H9 (cell line): ENCODE results near the gene SLC2A1. TPM values are rescaled to one million over a fixed set of nuclear protein-coding genes. Genes with fewer than 3 reads are reported as not detected.

ENCODE experiments used
- DNase-seq: peaks from one replicate; pipeline ENCODE4 v3.0.0-alpha.2; 2017
- H2AFZ ChIP-seq: one replicate; pipeline ENCODE4 v1.6.1; 2013; ENCODE audit warnings: mild to moderate bottlenecking, low read length, control low read depth, moderate library complexity
- H2AK5ac ChIP-seq: 2 replicates; pipeline ENCODE4 v1.6.1; 2013; ENCODE audit warnings: low read length, control low read depth, mixed read lengths; ENCODE audit not compliant: insufficient read length
- H2BK120ac ChIP-seq: one replicate; pipeline ENCODE4 v1.6.1; 2013; ENCODE audit warnings: low read depth, mild to moderate bottlenecking, low read length, control low read depth, inconsistent platforms; ENCODE audit not compliant: poor library complexity, severe bottlenecking
- H2BK12ac ChIP-seq: 2 replicates; pipeline ENCODE4 v1.6.1; 2013; ENCODE audit warnings: low read length, control low read depth, mixed read lengths, low read depth; ENCODE audit not compliant: insufficient read length
- H2BK15ac ChIP-seq: 2 replicates; pipeline ENCODE4 v1.6.1; 2013; ENCODE audit warnings: low read depth, low read length, control low read depth
- H2BK20ac ChIP-seq: one replicate; pipeline ENCODE4 v1.6.1; 2013; ENCODE audit warnings: low read depth, mild to moderate bottlenecking, low read length, control low read depth, inconsistent platforms; ENCODE audit not compliant: poor library complexity, severe bottlenecking
- H2BK5ac ChIP-seq: 2 replicates; pipeline ENCODE4 v1.6.1; 2013; ENCODE audit warnings: low read length, control low read depth, mixed read lengths; ENCODE audit not compliant: insufficient read length
- H3K14ac ChIP-seq: 2 replicates; pipeline ENCODE4 v1.6.1; 2013; ENCODE audit warnings: low read length, control low read depth; ENCODE audit not compliant: insufficient read depth
- H3K18ac ChIP-seq: 2 replicates; pipeline ENCODE4 v1.6.1; 2013; ENCODE audit warnings: low read depth, mild to moderate bottlenecking, mixed read lengths, low read length, control low read depth; ENCODE audit not compliant: insufficient read length
- H3K23ac ChIP-seq: 2 replicates; pipeline ENCODE4 v1.6.1; 2013; ENCODE audit warnings: low read length, control low read depth, mixed read lengths, low read depth; ENCODE audit not compliant: insufficient read length
- H3K23me2 ChIP-seq: 2 replicates; pipeline ENCODE4 v1.6.1; 2013; ENCODE audit warnings: low read depth, mild to moderate bottlenecking, mixed read lengths, low read length, control low read depth; ENCODE audit not compliant: insufficient read length, poor library complexity, severe bottlenecking
- H3K27ac ChIP-seq: 2 replicates; pipeline ENCODE4 v1.5.1; 2013; ENCODE audit warnings: low read length, control low read depth, mixed read lengths, low read depth; ENCODE audit not compliant: insufficient read length
- H3K27me3 ChIP-seq: 2 replicates; pipeline ENCODE4 v1.6.1; 2013; ENCODE audit warnings: low read length, control low read depth, inconsistent platforms; ENCODE audit not compliant: insufficient read depth
- H3K4ac ChIP-seq: 2 replicates; pipeline ENCODE4 v1.6.1; 2013; ENCODE audit warnings: low read depth, mild to moderate bottlenecking, control low read depth, inconsistent platforms, low read length, moderate library complexity
- H3K4me1 ChIP-seq: 2 replicates; pipeline ENCODE4 v1.6.1; 2013; ENCODE audit warnings: low read length, control low read depth, inconsistent platforms; ENCODE audit not compliant: insufficient read depth
- H3K4me2 ChIP-seq: 2 replicates; pipeline ENCODE4 v1.6.1; 2013; ENCODE audit warnings: low read length, control low read depth, mixed read lengths; ENCODE audit not compliant: insufficient read length, insufficient read depth
- H3K56ac ChIP-seq: 2 replicates; pipeline ENCODE4 v1.6.1; 2013; ENCODE audit warnings: low read depth, mild to moderate bottlenecking, mixed read lengths, low read length, control low read depth; ENCODE audit not compliant: insufficient read length
- H3K79me1 ChIP-seq: 2 replicates; pipeline ENCODE4 v1.6.1; 2013; ENCODE audit warnings: low read depth, mild to moderate bottlenecking, moderate library complexity, low read length, control low read depth, inconsistent platforms; ENCODE audit not compliant: insufficient read depth, poor library complexity, severe bottlenecking
- H3K79me2 ChIP-seq: 2 replicates; pipeline ENCODE4 v1.6.1; 2013; ENCODE audit warnings: low read length, control low read depth, inconsistent platforms; ENCODE audit not compliant: insufficient read depth
- H3K9ac ChIP-seq: 2 replicates; pipeline ENCODE4 v1.6.1; 2013; ENCODE audit warnings: low read length, control low read depth, mixed read lengths; ENCODE audit not compliant: insufficient read length; ENCODE audit errors: extremely low read depth
- H3K9me3 ChIP-seq: one replicate; pipeline ENCODE4 v1.6.1; 2013; ENCODE audit warnings: low read depth, low read length, inconsistent platforms; ENCODE audit not compliant: control insufficient read depth
- H3T11ph ChIP-seq: one replicate; pipeline ENCODE4 v1.6.1; 2013; ENCODE audit warnings: mild to moderate bottlenecking, low read length, control low read depth, inconsistent platforms
- H4K20me1 ChIP-seq: one replicate; pipeline ENCODE4 v1.6.1; 2013; ENCODE audit not compliant: control insufficient read depth, insufficient read length, insufficient read depth
- H4K5ac ChIP-seq: 2 replicates; pipeline ENCODE4 v1.6.1; 2013; ENCODE audit warnings: low read depth, mild to moderate bottlenecking, mixed read lengths, low read length, control low read depth; ENCODE audit not compliant: insufficient read length
- H4K8ac ChIP-seq: replicated peaks from 2 replicates; pipeline ENCODE4 v1.6.1; 2013; ENCODE audit warnings: low read length, control low read depth, mixed read lengths, low read depth; ENCODE audit not compliant: insufficient read length
- H4K91ac ChIP-seq: 2 replicates; pipeline ENCODE4 v1.6.1; 2013; ENCODE audit warnings: low read depth, mild to moderate bottlenecking, moderate library complexity, mixed read lengths, low read length, control low read depth; ENCODE audit not compliant: insufficient read length
- H3K27ac Mint-ChIP-seq, 3 experiments: 2 replicates in 2 of 3; 3 replicates in 1 of 3; pipeline ENCODE4 v1.8.0; 2020 to 2021; ENCODE audit warnings: mixed read lengths in 3 of 3, mild to moderate bottlenecking in 1 of 3, moderate library complexity in 1 of 3
- H3K27me3 Mint-ChIP-seq: 2 replicates; pipeline ENCODE4 v1.8.0; 2021; ENCODE audit warnings: low read depth, mild to moderate bottlenecking, moderate library complexity, mixed read lengths
- H3K36me3 Mint-ChIP-seq, 3 experiments: 2 replicates in 2 of 3; 3 replicates in 1 of 3; pipeline ENCODE4 v1.8.0; 2020 to 2021; ENCODE audit warnings: low read depth in 3 of 3, mixed read lengths in 3 of 3; ENCODE audit not compliant: insufficient read depth in 1 of 3
- H3K4me1 Mint-ChIP-seq, 2 experiments: 2 replicates each; pipeline ENCODE4 v1.8.0; 2020; ENCODE audit warnings: mixed read lengths in 2 of 2
- H3K4me3 Mint-ChIP-seq, 2 experiments: 2 replicates in 1 of 2; 3 replicates in 1 of 2; pipeline ENCODE4 v1.8.0; 2020 to 2021; ENCODE audit warnings: mild to moderate bottlenecking in 2 of 2, mixed read lengths in 2 of 2, moderate library complexity in 1 of 2
- H3K9me3 Mint-ChIP-seq, 2 experiments: 2 replicates in 1 of 2; 3 replicates in 1 of 2; pipeline ENCODE4 v1.8.0; 2020; ENCODE audit warnings: mild to moderate bottlenecking in 2 of 2, mixed read lengths in 2 of 2, moderate library complexity in 1 of 2
- CTCF ChIP-seq: fragments of 200-600 bp; sonication (generic); conservative IDR thresholded peaks from 3 replicates; pipeline ENCODE4 v1.8.0; 2021; ENCODE audit warnings: antibody characterized with exemption, mild to moderate bottlenecking
- WGBS: extraction: QIAGEN DNeasy Blood & Tissue Kit; methylation state at CpG from one replicate; pipeline ENCODE4 v1.1.7; 2013; ENCODE audit warnings: missing lambda C conversion rate, low lambda C conversion rate, mixed read lengths; ENCODE audit not compliant: insufficient read length; ENCODE audit errors: extremely low coverage; 5-methylcytosine and 5-hydroxymethylcytosine counted together
- total RNA-seq: library from RNA; stranded (reverse); gene quantifications from 2 replicates; pipeline ENCODE4 v1.2.1, GENCODE V29; 2021

Gene SLC2A1
- total RNA-seq, 1 experiment from 2014 or later = 186 TPM

- Histone ChIP-seq H3K9me3 (no peaks in the 10 kb centered on the region), H3K27me3 (no peaks in the 10 kb centered on the region), H3K14ac (no peak overlapping the region), H2BK5ac (no peak overlapping the region), H3K4me1 (peaks cover 11% of the 10 kb centered on the region; the same call in 1 of the 2 replicates), H3T11ph (no peak overlapping the region), H3K4me2 (no peak overlapping the region), H3K56ac (no peak overlapping the region), H2BK12ac (no peak overlapping the region), H3K18ac (no peak overlapping the region), H3K23me2 (no peaks in the 10 kb centered on the region), H4K8ac (no peak overlapping the region), H3K27ac (no peak overlapping the region), H3K9ac (no peak overlapping the region), H2BK15ac (no peak overlapping the region), H4K20me1 (no peaks in the 10 kb centered on the region), H2AK5ac (no peak overlapping the region), H2BK20ac (no peak overlapping the region), H2BK120ac (no peak overlapping the region), H3K79me2 (no peaks in the 10 kb centered on the region), H3K79me1 (no peaks in the 10 kb centered on the region), H4K91ac (no peak overlapping the region), H4K5ac (no peak overlapping the region), H3K23ac (no peak overlapping the region), H3K4ac (no peak overlapping the region), H2AFZ (no peak overlapping the region)
- no peaks in the 10 kb centered on the region for H3K9me3 Mint-ChIP-seq
- WGBS = no CpG with 5 or more reads among the region's 6 CpGs
- peaks cover 18 to 24% of the 10 kb centered on the region in 2 experiments for H3K4me1 Mint-ChIP-seq
- TF ChIP-seq CTCF = no peak
- peaks cover 25 to 39% (median 38%) of the 10 kb centered on the region in 3 experiments for H3K36me3 Mint-ChIP-seq
- H3K27me3 Mint-ChIP-seq = no peaks in the 10 kb centered on the region
- H3K27ac Mint-ChIP-seq = peak overlapping the region in 1 of 3 experiments; percentile 41; a peak in 1 of 7 replicates
- DNase-seq = no peak
- H3K4me3 Mint-ChIP-seq = no peak overlapping the region
Measured at GRCh38 chr1:42981871-42982270, 23.2 kb upstream of the SLC2A1 start.
